Mesendoderm (in vitro differentiated cells): Measurements from ENCODE around the gene AXIN2.

Source experiments
- DNase-seq: peaks from one replicate; pipeline ENCODE4 v3.0.0; 2013
- H2AK5ac ChIP-seq: 2 replicates; pipeline ENCODE4 v1.6.1; 2013; ENCODE audit warnings: low read length, inconsistent platforms
- H2BK120ac ChIP-seq: 2 replicates; pipeline ENCODE4 v1.6.1; 2013; ENCODE audit warnings: low read depth, mild to moderate bottlenecking, low read length, moderate library complexity, mixed read lengths
- H2BK15ac ChIP-seq: replicated peaks from 2 replicates; pipeline ENCODE4 v1.6.1; 2013; ENCODE audit warnings: low read depth, mild to moderate bottlenecking, moderate library complexity
- H2BK5ac ChIP-seq: 2 replicates; pipeline ENCODE4 v1.6.1; 2013; ENCODE audit warnings: low read length, inconsistent platforms
- H3K18ac ChIP-seq: 2 replicates; pipeline ENCODE4 v1.6.1; 2013; ENCODE audit warnings: mild to moderate bottlenecking, low read length, mixed read lengths
- H3K23ac ChIP-seq: one replicate; pipeline ENCODE4 v1.6.1; 2013; ENCODE audit warnings: low read length
- H3K27ac ChIP-seq: 2 replicates; pipeline ENCODE4 v1.5.1; 2013; ENCODE audit warnings: low read depth, mild to moderate bottlenecking, inconsistent platforms, low read length, moderate library complexity
- H3K27me3 ChIP-seq: 2 replicates; pipeline ENCODE4 v1.6.1; 2013; ENCODE audit warnings: low read length, control low read depth, mild to moderate bottlenecking, inconsistent platforms; ENCODE audit not compliant: insufficient read depth, poor library complexity
- H3K36me3 ChIP-seq: 2 replicates; pipeline ENCODE4 v1.6.1; 2013; ENCODE audit warnings: low read length, inconsistent platforms; ENCODE audit not compliant: control insufficient read depth, insufficient read depth
- H3K4ac ChIP-seq: one replicate; pipeline ENCODE4 v1.6.1; 2013; ENCODE audit warnings: low read depth, mild to moderate bottlenecking, low read length, moderate library complexity
- H3K4me1 ChIP-seq: 2 replicates; pipeline ENCODE4 v1.6.1; 2013; ENCODE audit warnings: low read depth, low read length, inconsistent platforms; ENCODE audit not compliant: control insufficient read depth
- H3K4me2 ChIP-seq: 2 replicates; pipeline ENCODE4 v1.6.1; 2013; ENCODE audit warnings: low read length
- H3K4me3 ChIP-seq: 2 replicates; pipeline ENCODE4 v1.5.1; 2013; ENCODE audit warnings: mild to moderate bottlenecking, low read length
- H3K56ac ChIP-seq: one replicate; pipeline ENCODE4 v1.6.1; 2013; ENCODE audit warnings: low read length
- H3K79me1 ChIP-seq: 2 replicates; pipeline ENCODE4 v1.6.1; 2013; ENCODE audit warnings: low read length, inconsistent platforms
- H3K79me2 ChIP-seq: 2 replicates; pipeline ENCODE4 v1.6.1; 2013; ENCODE audit warnings: mild to moderate bottlenecking, low read length; ENCODE audit not compliant: control insufficient read depth, insufficient read depth
- H3K9ac ChIP-seq: 2 replicates; pipeline ENCODE4 v1.6.1; 2013; ENCODE audit warnings: low read length, inconsistent platforms
- H4K5ac ChIP-seq: one replicate; pipeline ENCODE4 v1.6.1; 2013; ENCODE audit warnings: low read length
- H4K8ac ChIP-seq: one replicate; pipeline ENCODE4 v1.6.1; 2013; ENCODE audit warnings: low read depth, mild to moderate bottlenecking, control low read depth, low read length, moderate library complexity
- WGBS: extraction: QIAGEN DNeasy Blood & Tissue Kit; methylation state at CpG from one replicate; pipeline ENCODE4 v1.1.7; 2013; ENCODE audit warnings: low lambda C conversion rate, missing lambda C conversion rate; ENCODE audit not compliant: insufficient coverage; ENCODE audit errors: extremely low coverage; 5-methylcytosine and 5-hydroxymethylcytosine counted together

AXIN2 gene

DNA sequence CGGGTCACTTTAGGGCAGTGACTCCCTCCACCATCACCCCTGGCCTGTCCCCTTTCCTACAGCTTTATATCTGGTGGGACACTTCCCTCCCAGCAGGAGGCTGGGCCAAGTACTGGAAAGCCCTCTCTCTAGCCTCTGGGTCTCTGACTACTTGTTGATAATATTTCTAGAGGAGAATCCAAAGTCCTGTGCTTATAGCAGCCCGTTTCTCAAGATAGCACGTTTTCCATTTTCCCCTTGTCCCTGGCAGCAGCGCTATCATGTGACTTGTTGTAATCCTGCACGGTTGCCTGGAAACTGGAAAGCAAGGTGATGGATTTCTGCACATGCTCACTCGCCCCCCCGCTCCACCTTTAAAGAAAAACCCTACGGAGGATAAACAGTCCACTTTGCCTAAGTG is 3.3 kb upstream of the AXIN2 start:
- H3K56ac ChIP-seq = no peak overlapping the region
- no peaks in the 10 kb centered on the region for H3K27me3 ChIP-seq
- DNase-seq = no peak
- no peak overlapping the region for H3K4me2 ChIP-seq
- peak overlapping the region; percentile 23 for H3K4ac ChIP-seq
- H3K18ac ChIP-seq = no peak overlapping the region
- H4K8ac ChIP-seq = no peak overlapping the region
- H3K27ac ChIP-seq = no peak overlapping the region
- peaks cover 3% of the 10 kb centered on the region for H3K79me2 ChIP-seq
- no peak overlapping the region for H3K9ac ChIP-seq
- H2BK120ac ChIP-seq = no peak overlapping the region
- no peak overlapping the region for H2BK15ac ChIP-seq
- no peaks in the 10 kb centered on the region for H3K36me3 ChIP-seq
- H3K79me1 ChIP-seq = no peaks in the 10 kb centered on the region
- no peak overlapping the region for H3K4me3 ChIP-seq
- H4K5ac ChIP-seq = no peak overlapping the region
- no peak overlapping the region for H2AK5ac ChIP-seq
- no peak overlapping the region for H3K23ac ChIP-seq
- no peak overlapping the region for H2BK5ac ChIP-seq
- peaks cover 6% of the 10 kb centered on the region for H3K4me1 ChIP-seq
- WGBS = no CpG with 5 or more reads among the region's 8 CpGs

- Histone ChIP-seq H3K9ac (peak overlapping the region; percentile 49), H3K4me3 (no peak overlapping the region), H3K36me3 (peaks cover 7% of the 10 kb centered on the region), H2BK120ac (no peak overlapping the region), H3K4me1 (peaks cover 16% of the 10 kb centered on the region), H4K5ac (no peak overlapping the region), H3K56ac (peak overlapping the region; percentile 79), H3K4me2 (peak overlapping the region; percentile 39), H3K4ac (no peak overlapping the region), H2BK15ac (no peak overlapping the region), H2AK5ac (no peak overlapping the region), H2BK5ac (no peak overlapping the region), H3K79me1 (peaks cover 6% of the 10 kb centered on the region), H3K23ac (no peak overlapping the region), H3K27ac (peak overlapping the region; percentile 71), H3K27me3 (no peaks in the 10 kb centered on the region), H4K8ac (no peak overlapping the region), H3K18ac (no peak overlapping the region), H3K79me2 (peaks cover 29% of the 10 kb centered on the region)
- DNase-seq = no peak
- WGBS = no CpG with 5 or more reads among the region's 9 CpGs
Observed at GRCh38 chr17:65562206-65562531, 721 bp upstream of the AXIN2 start.

GRCh38 chr17:65560628-65561451 is 608 bp downstream of the AXIN2 start:
- Histone ChIP-seq H2AK5ac (no peak overlapping the region), H3K18ac (peak overlapping the region; percentile 99), H3K36me3 (peaks cover 7% of the 10 kb centered on the region), H2BK15ac (peak overlapping the region; percentile 87), H3K4me2 (peak overlapping the region; percentile 6), H3K27ac (peak overlapping the region; percentile 99), H4K5ac (no peak overlapping the region), H2BK5ac (no peak overlapping the region), H3K23ac (no peak overlapping the region), H3K4me1 (peaks cover 19% of the 10 kb centered on the region), H3K9ac (peak overlapping the region; percentile 75), H3K56ac (peak overlapping the region; percentile 86), H3K79me2 (peaks cover 36% of the 10 kb centered on the region), H3K4ac (peak overlapping the region; percentile 97), H4K8ac (peak overlapping the region; percentile 76), H3K27me3 (no peaks in the 10 kb centered on the region), H3K4me3 (peak overlapping the region; percentile 64), H3K79me1 (peaks cover 9% of the 10 kb centered on the region), H2BK120ac (peak overlapping the region; percentile 96)
- no CpG with 5 or more reads among the region's 113 CpGs for WGBS
- peak; percentile 98 for DNase-seq

DNA sequence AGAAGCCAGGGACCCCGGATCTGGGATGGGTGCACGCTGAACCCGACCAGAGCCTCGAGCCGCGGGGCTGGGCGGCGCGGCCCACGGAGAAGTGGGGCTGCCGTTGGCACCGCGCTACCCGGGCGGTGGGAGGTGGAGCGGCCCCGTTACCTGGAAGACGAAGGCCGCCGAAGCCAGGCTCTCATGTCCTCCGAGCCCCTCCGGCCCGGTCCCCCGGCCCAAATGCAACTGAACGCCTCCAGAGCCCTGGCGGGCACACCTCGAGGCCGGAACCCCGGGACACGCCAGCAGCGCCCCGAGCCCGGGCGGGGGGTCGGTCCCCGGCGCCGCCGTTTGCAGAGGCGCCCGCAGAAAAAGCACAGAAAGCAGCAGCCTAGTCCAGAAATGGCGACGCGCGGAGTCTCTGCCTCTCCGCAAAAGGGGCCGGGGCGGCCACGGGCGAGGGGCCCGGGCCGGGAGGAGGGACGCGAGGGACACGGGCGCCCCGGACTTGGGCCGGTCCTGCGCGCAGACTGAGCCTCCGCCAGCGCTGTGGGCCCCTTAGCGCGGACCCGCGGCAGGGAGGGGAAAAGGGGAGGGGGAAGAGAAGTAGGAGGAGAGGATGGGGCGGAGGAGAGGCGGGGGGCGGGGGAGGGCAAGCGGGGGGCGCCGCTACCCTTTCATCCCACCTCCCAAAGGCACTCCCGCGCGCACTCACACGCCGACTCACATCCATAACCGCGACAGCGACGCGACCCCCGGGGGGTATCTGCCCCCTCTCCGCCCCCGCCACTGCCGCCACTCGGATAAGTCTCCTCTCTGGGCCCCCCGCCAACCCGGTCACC is 1.4 kb downstream of the AXIN2 start:
- Histone ChIP-seq H2AK5ac (no peak overlapping the region), H2BK15ac (peak overlapping the region; percentile 87), H3K18ac (peak overlapping the region; percentile 99), H3K27ac (peak overlapping the region; percentile 99), H4K8ac (no peak overlapping the region), H4K5ac (no peak overlapping the region), H3K79me1 (peaks cover 12% of the 10 kb centered on the region), H3K27me3 (no peaks in the 10 kb centered on the region), H3K36me3 (peaks cover 7% of the 10 kb centered on the region), H3K79me2 (peaks cover 36% of the 10 kb centered on the region), H3K4me2 (peak overlapping the region; percentile 74), H3K4me3 (peak overlapping the region; percentile 74), H2BK120ac (peak overlapping the region; percentile 96), H3K23ac (no peak overlapping the region), H3K4ac (peak overlapping the region; percentile 97), H3K56ac (peak overlapping the region; percentile 88), H3K9ac (peak overlapping the region; percentile 82), H2BK5ac (no peak overlapping the region), H3K4me1 (peaks cover 21% of the 10 kb centered on the region)
- DNase-seq = peak; percentile 74
- WGBS = no CpG with 5 or more reads among the region's 89 CpGs

GRCh38 chr17:65559461-65559803 is 2.0 kb downstream of the AXIN2 start:
- peaks cover 36% of the 10 kb centered on the region for H3K79me2 ChIP-seq
- peak overlapping the region; percentile 88 for H3K56ac ChIP-seq
- no peak overlapping the region for H4K5ac ChIP-seq
- H2AK5ac ChIP-seq = no peak overlapping the region
- peak overlapping the region; percentile 74 for H3K4me3 ChIP-seq
- peak overlapping the region; percentile 23 for H2BK5ac ChIP-seq
- no CpG with 5 or more reads among the region's 13 CpGs for WGBS
- H3K4me1 ChIP-seq = peaks cover 21% of the 10 kb centered on the region
- peak overlapping the region; percentile 74 for H3K4me2 ChIP-seq
- H3K4ac ChIP-seq = peak overlapping the region; percentile 91
- peak overlapping the region; percentile 98 for H3K18ac ChIP-seq
- no peak overlapping the region for H2BK15ac ChIP-seq
- H3K36me3 ChIP-seq = peaks cover 7% of the 10 kb centered on the region
- H3K79me1 ChIP-seq = peaks cover 16% of the 10 kb centered on the region
- peak overlapping the region; percentile 73 for H2BK120ac ChIP-seq
- H3K9ac ChIP-seq = peak overlapping the region; percentile 82
- no peaks in the 10 kb centered on the region for H3K27me3 ChIP-seq
- peak overlapping the region; percentile 14 for H3K27ac ChIP-seq
- no peak overlapping the region for H4K8ac ChIP-seq
- no peak for DNase-seq
- H3K23ac ChIP-seq = no peak overlapping the region
